HepG2 (cell line): ENCODE data around the gene EDEM3. TPM values are rescaled to one million over a fixed set of nuclear protein-coding genes. Genes with fewer than 3 reads are reported as not detected.

ENCODE experiments used
- ARHGAP35 ChIP-seq: sonication (generic); formaldehyde crosslinking; IDR thresholded peaks from 2 replicates; pipeline ENCODE4 v1.9.0; 2022; ENCODE audit warnings: mild to moderate bottlenecking, inconsistent platforms, moderate library complexity, missing genetic modification reagents, borderline replicate concordance
- ARID5B ChIP-seq: IDR thresholded peaks from 2 replicates; pipeline ENCODE4 v1.4.0; 2020; ENCODE audit warnings: mild to moderate bottlenecking, missing genetic modification reagents
- CCDC6 ChIP-seq: sonication (generic); formaldehyde crosslinking; IDR thresholded peaks from 2 replicates; pipeline ENCODE4 v1.8.1; 2022; ENCODE audit warnings: mild to moderate bottlenecking, missing genetic modification reagents, moderate library complexity
- KAT7 ChIP-seq: IDR thresholded peaks from 2 replicates; pipeline ENCODE4 v1.6.1; 2018; ENCODE audit warnings: borderline replicate concordance, missing compliant biosample characterization
- MZF1 ChIP-seq: sonication (generic); formaldehyde crosslinking; IDR thresholded peaks from 2 replicates; pipeline ENCODE4 v1.8.1; 2023; ENCODE audit warnings: mild to moderate bottlenecking, missing genetic modification reagents, borderline replicate concordance
- PITX1 ChIP-seq: sonication (generic); formaldehyde crosslinking; IDR thresholded peaks from 2 replicates; pipeline ENCODE4 v1.5.1; 2020; ENCODE audit warnings: mild to moderate bottlenecking, missing genetic modification reagents
- POLR2G ChIP-seq: fragments of 200-400 bp; formaldehyde crosslinking; IDR thresholded peaks from 2 replicates; pipeline ENCODE4 v1.6.1; 2018; ENCODE audit warnings: mild to moderate bottlenecking, low read depth, low read length, moderate library complexity
- SALL2 ChIP-seq: sonication (generic); formaldehyde crosslinking; IDR thresholded peaks from 2 replicates; pipeline ENCODE4 v1.8.1; 2023; ENCODE audit warnings: mild to moderate bottlenecking, missing genetic modification reagents, inconsistent platforms
- TFDP2 ChIP-seq: sonication (generic); formaldehyde crosslinking; IDR thresholded peaks from 2 replicates; pipeline ENCODE4 v1.4.0; 2020; ENCODE audit warnings: missing genetic modification reagents
- ZBTB20 ChIP-seq: sonication (generic); formaldehyde crosslinking; IDR thresholded peaks from 2 replicates; pipeline ENCODE4 v1.8.1; 2023; ENCODE audit warnings: missing genetic modification reagents, low read depth, mild to moderate bottlenecking, borderline replicate concordance
- ZFP90 ChIP-seq: sonication (generic); formaldehyde crosslinking; IDR thresholded peaks from 2 replicates; pipeline ENCODE4 v1.8.0; 2022; ENCODE audit warnings: missing genetic modification reagents, mild to moderate bottlenecking, inconsistent platforms, borderline replicate concordance
- ZNF292 ChIP-seq: sonication (generic); formaldehyde crosslinking; IDR thresholded peaks from 2 replicates; pipeline ENCODE4 v1.8.1; 2022; ENCODE audit warnings: mild to moderate bottlenecking, low read depth, missing genetic modification reagents, borderline replicate concordance
- ZNF350 ChIP-seq: sonication (generic); formaldehyde crosslinking; IDR thresholded peaks from 2 replicates; pipeline ENCODE4 v1.4.0; 2020; ENCODE audit warnings: mild to moderate bottlenecking, low read depth, missing genetic modification reagents, borderline replicate concordance
- ZNF547 ChIP-seq: sonication (generic); formaldehyde crosslinking; IDR thresholded peaks from 2 replicates; pipeline ENCODE4 v1.5.1; 2020; ENCODE audit warnings: mild to moderate bottlenecking, missing genetic modification reagents
- polyA plus RNA-seq, 8 experiments: library from polyadenylated mRNA; depleted of rRNA in 3 of 8; stranded (reverse) in 7 of 8; unstranded in 1 of 8; fragments of >200 nt; fragmentation: Illumina TruSeq in 4 of 8; extraction: Trizol in 4 of 8; gene quantifications; 2 replicates each; pipeline versions ENCODE4 v1.2.1 to v1.2.3, GENCODE V29; 2011 to 2016; ENCODE audit warnings: low read depth in 4 of 8, missing spikeins in 1 of 8, mixed read lengths in 1 of 8; ENCODE audit not compliant: insufficient read depth in 1 of 8
- total RNA-seq, 5 experiments: library from RNA; depleted of rRNA; stranded (reverse); fragments of >200 nt; fragmentation: Illumina TruSeq; extraction: Trizol; gene quantifications; 2 replicates each; pipeline ENCODE4 v1.2.3, GENCODE V29; 2016; ENCODE audit warnings: low read depth in 1 of 5
- TF ChIP-seq, protein P1 (sequence below), 2 experiments: sonication (generic) in 1 of 2; formaldehyde crosslinking in 1 of 2; IDR thresholded peaks; 2 replicates each; pipeline versions ENCODE4 v1.5.1 to v1.6.1; 2011 to 2020; ENCODE audit warnings: borderline replicate concordance in 1 of 2, low read depth in 1 of 2, low read length in 1 of 2, mild to moderate bottlenecking in 1 of 2, missing genetic modification reagents in 1 of 2, moderate library complexity in 1 of 2
- TF ChIP-seq, protein P2 (sequence below): sonication (generic); formaldehyde crosslinking; IDR thresholded peaks from 2 replicates; pipeline ENCODE4 v1.8.0; 2022; ENCODE audit warnings: mild to moderate bottlenecking, missing genetic modification reagents, borderline replicate concordance

The EDEM3 gene
- total and polyA plus RNA-seq, 2 of the 13 experiments (the other 11 are each of a cell fraction or from before 2014, with no cell fraction given): 13.1 to 18.2 TPM

DNA sequence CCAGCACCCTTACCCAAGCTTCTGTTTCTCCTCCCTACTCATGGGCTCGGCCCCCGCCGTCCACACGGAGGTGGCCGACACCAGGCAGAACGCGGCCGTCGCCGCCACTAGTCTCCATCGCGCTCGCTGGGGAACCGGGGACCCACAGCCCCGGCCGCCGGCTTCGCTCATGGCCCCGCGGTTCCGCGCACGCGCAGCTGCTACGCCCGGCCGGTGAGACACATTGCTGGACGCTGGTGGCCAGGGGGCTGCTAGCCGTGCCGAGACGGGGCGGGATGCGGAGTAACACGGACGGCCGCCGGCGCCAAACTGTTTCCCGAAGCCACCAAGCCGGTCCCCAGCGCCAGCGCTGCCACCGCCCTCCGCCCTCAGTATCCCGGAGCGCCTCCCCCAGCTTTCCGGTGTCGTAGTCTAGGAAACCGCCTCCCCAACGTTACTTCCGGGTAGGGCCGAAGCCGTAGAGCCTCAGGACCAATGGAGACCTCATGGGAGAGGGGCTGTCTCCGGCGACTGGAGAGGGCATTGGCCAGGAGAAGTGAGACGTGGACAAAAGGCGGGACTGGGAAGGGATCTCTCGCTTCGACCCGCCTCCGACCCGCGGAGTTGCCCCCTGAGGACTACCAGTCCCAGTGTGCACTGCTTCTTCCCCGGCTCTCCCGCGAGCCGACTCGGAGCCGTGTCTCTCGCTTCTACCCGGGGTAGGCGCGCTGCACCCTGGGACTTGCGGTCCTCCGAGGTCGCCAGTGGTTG lies at the start of gene EDEM3 (continued):
- TF ChIP-seq ZBTB20 (CRISPR knock-in tag) (no peak), ARHGAP35 (CRISPR knock-in tag) (no peak), ZNF350 (peak; percentile 78; the same call in 1 of the 2 replicates), ARID5B (peak; percentile 23; the same call in 1 of the 2 replicates), ZNF292 (peak; percentile 8; the same call in 1 of the 2 replicates), PITX1 (CRISPR knock-in tag) (peak; percentile 57), CCDC6 (0 out of 2 replicates have a peak, but pooled peaks have one; percentile 81), KAT7 (CRISPR knock-in tag) (peak; percentile 23; the same call in 1 of the 2 replicates), MZF1 (CRISPR knock-in tag) (no peak), POLR2G (peak; percentile 84), SALL2 (CRISPR knock-in tag) (peak; percentile 75), ZFP90 (CRISPR knock-in tag) (peak; percentile 42; the same call in 1 of the 2 replicates), ZNF547 (no peak; the same call in 1 of the 2 replicates), TFDP2 (CRISPR knock-in tag) (peak; percentile 24; the same call in 1 of the 2 replicates)
- TF ChIP-seq, protein P1, sequence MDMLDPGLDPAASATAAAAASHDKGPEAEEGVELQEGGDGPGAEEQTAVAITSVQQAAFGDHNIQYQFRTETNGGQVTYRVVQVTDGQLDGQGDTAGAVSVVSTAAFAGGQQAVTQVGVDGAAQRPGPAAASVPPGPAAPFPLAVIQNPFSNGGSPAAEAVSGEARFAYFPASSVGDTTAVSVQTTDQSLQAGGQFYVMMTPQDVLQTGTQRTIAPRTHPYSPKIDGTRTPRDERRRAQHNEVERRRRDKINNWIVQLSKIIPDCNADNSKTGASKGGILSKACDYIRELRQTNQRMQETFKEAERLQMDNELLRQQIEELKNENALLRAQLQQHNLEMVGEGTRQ (IDR thresholded peaks at IDR 0.05; ENCODE audit: low read depth, low read length): no peak
- TF ChIP-seq, protein P1 (CRISPR knock-in tag; IDR thresholded peaks at IDR 0.05; ENCODE audit: borderline replicate concordance): no peak
- TF ChIP-seq, protein P2, sequence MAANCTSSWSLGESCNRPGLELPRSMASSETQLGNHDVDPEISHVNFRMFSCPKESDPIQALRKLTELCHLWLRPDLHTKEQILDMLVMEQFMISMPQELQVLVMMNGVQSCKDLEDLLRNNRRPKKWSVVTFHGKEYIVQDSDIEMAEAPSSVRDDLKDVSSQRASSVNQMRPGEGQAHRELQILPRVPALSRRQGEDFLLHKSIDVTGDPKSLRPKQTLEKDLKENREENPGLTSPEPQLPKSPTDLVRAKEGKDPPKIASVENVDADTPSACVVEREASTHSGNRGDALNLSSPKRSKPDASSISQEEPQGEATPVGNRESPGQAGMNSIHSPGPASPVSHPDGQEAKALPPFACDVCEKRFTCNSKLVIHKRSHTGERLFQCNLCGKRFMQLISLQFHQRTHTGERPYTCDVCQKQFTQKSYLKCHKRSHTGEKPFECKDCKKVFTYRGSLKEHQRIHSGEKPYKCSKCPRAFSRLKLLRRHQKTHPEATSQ (CRISPR knock-in tag): peak; percentile 61; the same call in 1 of the 2 replicates
